Body of pancreas (tissue), 4 donors: Measurements from ENCODE around the gene FAM107A. TPM values are rescaled to one million over a fixed set of nuclear protein-coding genes. Genes with fewer than 3 reads are reported as not detected.
"Not testable (repeated sequence)": the region's sequence is repeated elsewhere in the genome, so short reads cannot be mapped to it uniquely, and the experiment has no call there.

ENCODE experiments used
- ATAC-seq: fragments of 150-250 bp; one replicate; pipeline ENCODE4 v1.9.1; 2016
- DNase-seq, 4 donors: peaks; one replicate each; pipeline ENCODE4 v3.0.0-alpha.2; 2019
- H3K27ac ChIP-seq, 4 donors: fragments of 200-600 bp; sonication (generic); 1 replicate in 3 of 4; 2 replicates in 1 of 4; pipeline versions ENCODE4 v1.5.1 to v1.6.1; 2016 to 2019; ENCODE audit warnings: mild to moderate bottlenecking in 1 of 4, mixed read lengths in 1 of 4, moderate library complexity in 1 of 4
- H3K27me3 ChIP-seq, 2 donors: fragments of 200-600 bp; sonication (generic); one replicate each; pipeline ENCODE4 v1.6.0; 2016; ENCODE audit warnings: mild to moderate bottlenecking in 1 of 2
- H3K36me3 ChIP-seq, 2 donors: fragments of 200-600 bp; sonication (generic); replicated peaks in 1 of 2; 2 replicates each; pipeline ENCODE4 v1.5.1; 2016; ENCODE audit warnings: low read depth in 2 of 2; ENCODE audit not compliant: insufficient read depth in 1 of 2
- H3K4me1 ChIP-seq: fragments of 200-600 bp; sonication (generic); one replicate; pipeline ENCODE4 v1.6.0; 2016
- H3K4me3 ChIP-seq, 2 donors: fragments of 200-600 bp; sonication (generic); 1 replicate in 1 of 2; 2 replicates in 1 of 2; pipeline ENCODE4 v1.5.1; 2016 to 2019
- H3K9me3 ChIP-seq, 3 donors: fragments of 200-600 bp; sonication (generic); 1 replicate in 2 of 3; 2 replicates in 1 of 3; pipeline ENCODE4 v1.5.1; 2016
- CTCF ChIP-seq, 7 experiments: fragments of 450-650 bp in 4 of 7; fragments of 200-600 bp in 3 of 7; sonication (generic) in 3 of 7; IDR thresholded peaks; one replicate each; pipeline ENCODE4 v1.5.1; 2016 to 2019; ENCODE audit warnings: antibody characterized with exemption in 7 of 7
- POLR2A ChIP-seq, 3 donors: fragments of 450-650 bp; IDR thresholded peaks; one replicate each; pipeline ENCODE4 v1.6.1; 2016; ENCODE audit warnings: antibody characterized with exemption in 3 of 3, mild to moderate bottlenecking in 2 of 3
- WGBS, 2 donors: methylation state at CpG; one replicate each; pipeline ENCODE4 v1.1.5; 2017; 5-methylcytosine and 5-hydroxymethylcytosine counted together
- intact Hi-C: fragments of 100-400 bp; cut with DNase I; formaldehyde crosslinking; loops from one replicate; pipeline ENCODE4 v1.15.1; 2023
- total RNA-seq, 2 donors: library from RNA; depleted of rRNA; stranded (reverse); fragments of >200 nt; gene quantifications; one replicate each; pipeline ENCODE4 v1.1.0, GENCODE V29; 2016

FAM107A gene
- total RNA-seq, 2 donors from 2014 or later: 14.5 to 26.4 TPM

DNA sequence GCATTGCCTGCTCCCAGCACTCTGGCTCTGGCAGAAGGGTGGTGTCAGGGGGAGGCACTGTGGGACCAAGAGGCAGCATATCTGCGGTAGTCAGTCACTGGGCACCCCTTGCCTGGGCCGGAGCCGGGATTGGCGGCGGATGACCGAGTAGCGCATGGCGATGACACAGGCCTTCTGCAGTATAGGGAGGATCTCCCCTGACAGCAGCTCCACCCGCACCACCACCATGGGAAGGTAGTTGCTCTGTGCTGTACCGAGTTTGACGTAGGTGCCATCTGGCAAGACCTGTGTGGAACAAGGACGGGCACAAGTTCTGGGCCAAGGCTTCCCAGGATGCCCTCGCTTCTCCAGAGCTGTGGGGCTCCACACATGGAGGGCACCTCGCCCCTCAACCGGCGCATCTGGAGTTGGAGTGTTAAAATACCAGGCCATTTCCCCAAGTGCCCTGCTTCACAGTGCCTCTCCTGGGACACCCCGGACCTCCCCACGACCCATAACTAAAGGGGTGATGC lies 46.8 kb downstream of the FAM107A start:
- Histone ChIP-seq H3K27me3 (no peaks in the 10 kb centered on the region), H3K27ac (no peak overlapping the region), H3K4me3 (no peak overlapping the region), H3K36me3 (no peaks in the 10 kb centered on the region), H3K4me1 (peaks cover 26% of the 10 kb centered on the region), H3K9me3 (no peaks in the 10 kb centered on the region)
- no peak for TF ChIP-seq POLR2A (IDR thresholded peaks at IDR 0.05)
- TF ChIP-seq CTCF (IDR thresholded peaks at IDR 0.05): no peak
- no peak for DNase-seq
- intact Hi-C loops: no loop called here
- 94% methylated on average over 11 to 17 of the region's 18 CpGs for WGBS, 2 donors
- no peak for ATAC-seq

- intact Hi-C loops: no loop called here
- H3K4me1 ChIP-seq: peaks cover 21% of the 10 kb centered on the region
- no peak for ATAC-seq
- no peak overlapping the region for H3K4me3 ChIP-seq
- H3K36me3 ChIP-seq: no peaks in the 10 kb centered on the region
- no peak for DNase-seq
- no peaks in the 10 kb centered on the region for H3K27me3 ChIP-seq
- WGBS, 2 donors: 69 to 78% methylated on average over 9 to 15 of the region's 15 CpGs
- no peak for TF ChIP-seq POLR2A (IDR thresholded peaks at IDR 0.05)
- TF ChIP-seq CTCF (IDR thresholded peaks at IDR 0.05): no peak
- H3K9me3 ChIP-seq: no peaks in the 10 kb centered on the region
- H3K27ac ChIP-seq: no peak overlapping the region
Observed at GRCh38 chr3:58529516-58530353, 47.5 kb downstream of the FAM107A start.

DNA sequence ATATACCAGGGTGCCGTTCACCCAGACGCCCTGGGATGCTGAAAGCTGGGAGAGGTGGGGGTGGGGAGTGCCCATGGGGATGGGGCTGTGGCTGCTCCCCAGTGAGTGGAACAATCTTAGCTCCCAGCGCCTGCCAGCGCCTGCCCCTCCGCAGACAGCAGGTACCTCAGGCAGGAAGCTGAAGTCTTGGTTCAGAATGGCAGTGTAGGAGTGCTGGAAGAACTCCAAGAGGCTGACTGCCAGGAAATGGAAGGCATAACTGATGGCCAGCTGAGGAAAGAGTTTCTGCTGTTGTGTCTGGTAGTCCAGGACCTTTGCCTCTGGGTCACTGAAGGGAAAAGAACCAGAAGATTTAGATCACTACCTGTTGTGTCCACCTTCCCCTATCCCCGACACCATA lies 48.6 kb downstream of the FAM107A start:
- ATAC-seq (peak; percentile 66), DNase-seq (peak; percentile 77 to 92 (median 88))
- 31 to 35% methylated on average over 6 of the region's 6 CpGs for WGBS, 2 donors
- Histone ChIP-seq H3K36me3 (no peaks in the 10 kb centered on the region), H3K27me3 (no peaks in the 10 kb centered on the region), H3K4me1 (peaks cover 21% of the 10 kb centered on the region), H3K27ac (no peak overlapping the region), H3K9me3 (no peaks in the 10 kb centered on the region), H3K4me3 (no peak overlapping the region)
- intact Hi-C loops: no loop called here
- no peak for TF ChIP-seq POLR2A (IDR thresholded peaks at IDR 0.05)
- TF ChIP-seq CTCF (IDR thresholded peaks at IDR 0.05): no peak

GRCh38 chr3:58527440-58527839 lies 49.8 kb downstream of the FAM107A start:
- 81 to 87% methylated on average over 3 of the region's 3 CpGs for WGBS, 2 donors
- H3K27ac ChIP-seq, H3K27me3 ChIP-seq, ATAC-seq, H3K4me3 ChIP-seq, H3K9me3 ChIP-seq, H3K4me1 ChIP-seq, DNase-seq, H3K36me3 ChIP-seq, intact Hi-C loops: not testable (repeated sequence)

- intact Hi-C loops: no loop called here
- H3K36me3 ChIP-seq: no peaks in the 10 kb centered on the region
- H3K4me3 ChIP-seq: no peak overlapping the region
- no peaks in the 10 kb centered on the region for H3K9me3 ChIP-seq
- TF ChIP-seq POLR2A (IDR thresholded peaks at IDR 0.05): no peak
- TF ChIP-seq CTCF (IDR thresholded peaks at IDR 0.05): no peak
- ATAC-seq (no peak), DNase-seq (peak in 1 of 4 donors; percentile 28)
- no peaks in the 10 kb centered on the region for H3K27me3 ChIP-seq
- H3K27ac ChIP-seq: no peak overlapping the region
- 73 to 80% methylated on average over 2 to 7 of the region's 7 CpGs for WGBS, 2 donors
- H3K4me1 ChIP-seq: peaks cover 8% of the 10 kb centered on the region
Observed at GRCh38 chr3:58526515-58526957, 50.7 kb downstream of the FAM107A start.
